NCI-H2081 treated with DMSO at 0.1 percent for 48 hours (cell line): ENCODE data around the gene ABCC5.
"Not testable (repeated sequence)": the region's sequence is repeated elsewhere in the genome, so short reads cannot be mapped to it uniquely, and the experiment has no call there.

Source experiments
- DNase-seq: peaks from one replicate; lab custom pipeline; 2025; lab: John Stamatoyannopoulos, UW

ABCC5 gene

GRCh38 chr3:184017672-184018423 lies at the start of gene ABCC5:
TSS of gene ABCC5 (minus strand) at chr3:184017884. CDS start at chr3:184014392, 3,492 bp downstream.
- DNase-seq = peak; percentile 95

DNA sequence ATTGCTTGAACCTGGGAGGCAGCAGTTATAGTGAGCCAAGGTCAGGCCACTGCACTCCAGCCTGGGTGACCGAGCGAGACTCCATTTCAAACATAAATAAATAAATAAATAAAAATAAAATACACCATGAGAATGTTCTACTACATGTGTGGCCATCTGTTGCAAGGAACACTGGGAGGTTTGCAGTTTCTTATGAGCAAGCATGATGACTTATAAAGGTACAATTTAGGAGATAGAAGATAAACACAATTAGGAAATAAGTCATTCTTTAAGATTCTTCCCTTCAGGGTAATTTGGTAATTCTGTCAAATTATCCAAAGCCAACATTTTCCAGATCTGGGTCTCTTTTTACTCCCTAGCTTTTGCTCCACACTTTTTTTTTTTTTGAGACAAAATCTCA lies 48.5 kb upstream of the ABCC5 start:
- no peak for DNase-seq

- no peak for DNase-seq
These were observed 45.0 kb upstream of the ABCC5 start for GRCh38 chr3:184062637-184063036.

DNA sequence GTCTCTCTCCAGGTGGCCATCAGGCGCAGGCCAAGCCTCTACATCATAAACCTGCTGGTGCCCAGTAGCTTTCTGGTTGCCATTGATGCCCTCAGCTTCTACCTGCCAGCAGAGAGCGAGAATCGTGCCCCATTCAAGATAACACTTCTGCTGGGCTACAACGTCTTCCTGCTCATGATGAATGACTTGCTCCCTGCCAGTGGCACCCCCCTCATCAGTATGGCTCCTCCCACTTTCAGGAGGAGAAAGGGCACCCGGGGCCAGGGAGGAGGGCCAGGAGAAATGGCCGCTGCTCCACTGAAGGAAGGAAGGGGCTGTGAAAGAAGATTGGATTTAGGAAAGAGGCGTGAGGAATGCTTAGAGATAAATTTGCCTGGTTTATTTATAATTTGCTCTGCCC lies 41.7 kb upstream of the ABCC5 start:
- no peak for DNase-seq

GRCh38 chr3:184058029-184058428 lies 40.3 kb upstream of the ABCC5 start:
- DNase-seq = no peak

DNA sequence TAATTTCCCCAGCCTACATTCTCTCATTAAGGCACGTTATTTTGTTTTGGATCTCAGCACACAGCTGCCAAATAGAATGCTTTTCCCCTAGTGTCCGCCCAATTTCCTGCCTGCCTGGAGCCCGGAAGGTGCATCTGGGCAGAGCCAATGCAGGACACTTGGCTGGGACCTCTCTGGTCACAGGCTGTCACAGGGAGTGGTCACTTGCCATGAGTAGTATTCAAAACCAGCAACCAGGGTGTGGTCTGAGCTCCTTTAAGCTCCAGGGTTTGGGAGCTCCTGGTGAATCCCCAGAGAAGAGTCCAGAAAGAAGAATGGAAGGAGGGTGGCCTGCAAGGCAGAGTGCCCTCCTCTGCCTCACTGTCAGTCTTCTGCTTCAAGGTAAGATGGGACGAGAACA lies 35.1 kb upstream of the ABCC5 start, which contains the start of gene HTR3C:
Gene HTR3C (plus strand): TSS at position 281 of the 400 bp plus-strand sequence. CDS start 34 bp downstream, at position 315.
- no peak for DNase-seq

- peak; percentile 86 for DNase-seq
These were observed 32.6 kb upstream of the ABCC5 start for GRCh38 chr3:184050217-184050847.

DNA sequence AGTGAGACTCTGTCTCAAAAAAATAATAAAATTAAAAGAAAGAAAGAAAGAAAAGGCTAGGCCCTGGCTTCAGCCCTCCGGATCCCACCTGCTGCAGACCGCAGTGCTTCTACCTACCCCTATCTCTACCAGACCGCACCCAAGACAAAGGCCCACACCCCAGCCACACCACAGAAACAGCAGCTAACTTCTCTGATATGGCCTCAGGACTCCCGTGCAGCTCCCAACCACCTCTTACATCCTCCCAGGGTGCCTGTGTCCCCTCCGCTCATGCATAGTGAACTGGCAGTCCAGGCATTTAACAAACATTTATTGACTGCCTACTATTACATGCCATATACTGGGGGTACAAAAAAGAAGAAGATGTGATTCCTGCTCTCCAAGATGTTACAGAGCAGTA lies 28.3 kb upstream of the ABCC5 start:
- DNase-seq = no peak

- DNase-seq = peak; percentile 99
These were observed 24.9 kb upstream of the ABCC5 start for GRCh38 chr3:184042617-184043016.

DNA sequence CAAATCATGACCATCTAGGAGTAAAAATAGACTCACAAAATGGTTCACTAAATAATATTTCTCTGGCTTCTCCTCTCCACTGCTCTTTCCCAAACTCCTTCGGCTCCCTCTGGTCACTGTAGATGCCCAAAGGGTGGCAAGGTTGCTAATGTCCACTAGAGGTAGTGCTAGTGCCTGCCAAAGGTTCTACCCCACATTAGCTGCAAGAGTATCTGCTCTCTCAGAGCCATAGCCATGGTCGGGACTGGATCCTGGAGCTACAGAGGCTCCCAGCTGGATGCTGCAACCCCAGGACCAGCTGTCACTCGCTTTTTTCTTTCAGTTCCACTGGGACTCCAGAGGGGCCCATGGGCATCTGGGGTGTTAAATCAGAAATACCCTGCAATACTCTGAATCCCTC lies 22.3 kb upstream of the ABCC5 start:
- DNase-seq = no peak

DNA sequence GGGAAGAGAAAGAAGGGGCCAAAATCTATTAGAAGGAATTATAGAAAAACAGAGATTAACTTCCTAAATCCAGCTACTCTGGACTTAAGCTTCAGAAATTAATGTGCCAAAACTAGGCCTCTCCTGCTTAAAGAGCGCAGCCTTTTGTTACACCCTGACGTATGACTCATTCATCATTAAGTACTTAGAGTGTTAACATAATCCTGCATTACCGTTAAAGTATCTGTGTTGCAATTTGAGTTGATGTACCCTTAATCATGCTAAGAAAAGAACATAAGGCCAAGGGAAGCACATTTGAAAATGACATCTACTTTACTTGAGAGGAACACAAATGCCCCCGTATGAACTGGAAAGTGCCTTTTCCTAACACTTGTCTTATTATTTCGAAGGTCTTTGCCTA lies 21.7 kb upstream of the ABCC5 start:
- no peak for DNase-seq

DNA sequence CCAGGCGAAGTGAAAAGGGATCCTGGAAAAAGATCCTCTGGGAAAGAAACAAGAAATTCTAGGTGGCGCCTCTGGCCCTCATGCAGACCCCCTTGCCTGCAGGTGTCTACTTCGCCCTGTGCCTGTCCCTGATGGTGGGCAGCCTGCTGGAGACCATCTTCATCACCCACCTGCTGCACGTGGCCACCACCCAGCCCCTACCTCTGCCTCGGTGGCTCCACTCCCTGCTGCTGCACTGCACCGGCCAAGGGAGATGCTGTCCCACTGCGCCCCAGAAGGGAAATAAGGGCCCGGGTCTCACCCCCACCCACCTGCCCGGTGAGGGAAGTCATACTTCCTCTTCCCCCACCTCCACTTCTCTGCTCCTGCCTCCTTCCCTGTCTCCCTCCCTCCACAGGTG lies 20.6 kb upstream of the ABCC5 start:
- not testable (repeated sequence) for DNase-seq

DNA sequence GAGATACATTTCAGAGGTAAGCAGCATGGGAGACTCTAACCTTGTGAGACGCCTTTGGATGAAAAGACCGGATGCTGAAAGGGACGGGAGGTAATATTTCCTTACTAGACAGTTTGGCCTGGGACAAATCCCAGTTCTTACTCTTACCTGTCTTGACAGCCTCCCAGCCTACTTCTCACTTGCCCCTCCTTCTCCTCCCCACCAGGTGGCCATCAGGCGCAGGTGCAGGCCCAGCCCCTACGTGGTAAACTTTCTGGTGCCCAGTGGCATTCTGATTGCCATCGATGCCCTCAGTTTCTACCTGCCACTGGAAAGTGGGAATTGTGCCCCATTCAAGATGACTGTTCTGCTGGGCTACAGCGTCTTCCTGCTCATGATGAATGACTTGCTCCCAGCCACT lies 20.1 kb upstream of the ABCC5 start:
- DNase-seq = no peak

DNA sequence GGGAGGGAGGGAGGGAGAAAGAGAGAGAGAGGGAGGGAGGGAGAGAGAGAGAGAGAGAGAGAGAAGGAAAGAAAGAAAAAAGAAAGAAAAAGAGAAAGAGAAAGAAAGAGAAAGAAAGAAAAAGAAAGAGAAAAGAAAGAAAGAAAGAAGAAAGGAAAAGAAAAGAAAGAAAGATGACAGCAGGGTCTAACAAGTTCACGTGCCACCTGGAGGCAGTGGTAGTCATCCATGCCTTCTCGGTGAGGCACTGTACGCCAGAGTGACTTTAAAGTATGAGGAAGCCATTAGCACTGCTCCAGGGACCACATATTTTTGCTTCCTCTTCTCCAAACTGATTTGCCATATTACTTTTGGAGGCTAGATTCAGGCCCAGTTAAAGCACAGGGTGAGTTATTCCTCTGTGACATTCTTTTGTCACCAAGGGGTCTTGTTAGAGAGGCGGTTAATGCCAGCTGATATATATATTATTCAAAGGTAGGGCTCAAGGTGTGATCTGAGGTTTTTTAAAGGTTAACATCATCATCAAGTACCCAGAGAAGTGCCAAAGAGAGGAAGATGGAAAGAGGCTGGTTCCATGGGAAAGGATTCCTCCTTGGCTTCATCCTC lies 13.6 kb upstream of the ABCC5 start, which contains the start of gene HTR3D:
Gene HTR3D (plus strand): TSS at position 556 of the 606 bp plus-strand sequence. CDS start 0 bp downstream, at position 556.
- DNase-seq = no peak

DNA sequence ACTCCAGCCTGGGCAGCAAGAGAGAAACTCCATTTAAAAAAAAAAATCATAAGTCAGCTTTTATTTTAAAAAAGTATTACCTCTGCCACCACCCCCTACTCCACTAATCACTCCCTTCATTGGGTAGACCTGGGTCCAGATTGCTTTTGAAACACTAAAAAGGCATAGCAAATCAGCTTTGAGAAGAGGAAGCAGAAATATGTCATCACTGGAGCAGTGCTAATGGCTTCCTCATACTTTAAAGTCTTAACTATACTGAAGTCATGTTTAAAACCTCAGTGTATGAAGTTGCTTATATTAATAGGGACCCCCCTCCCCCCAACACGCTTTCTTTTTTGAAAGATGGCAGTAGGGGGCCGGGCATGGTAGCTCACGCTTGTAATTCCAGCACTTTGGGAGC lies 12.9 kb upstream of the ABCC5 start:
- no peak for DNase-seq

DNA sequence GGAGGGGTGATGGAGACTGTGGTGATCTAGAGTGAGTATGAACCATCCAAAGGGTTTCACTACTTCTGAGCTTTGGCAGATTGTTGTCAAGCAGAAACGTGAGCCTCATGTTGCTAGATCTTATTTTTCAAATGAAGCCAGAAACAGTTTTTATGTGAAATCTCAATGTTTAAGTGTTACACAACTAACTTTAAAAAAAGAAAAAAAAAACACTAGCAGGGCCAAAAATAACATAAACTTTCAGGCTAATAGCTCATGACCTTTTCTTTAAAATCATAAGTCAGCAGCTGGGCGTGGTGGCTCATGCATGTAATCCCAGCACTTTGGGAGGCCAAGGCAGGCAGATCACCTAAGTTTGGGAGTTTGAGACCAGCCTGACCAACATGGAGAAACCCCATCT lies 11.8 kb upstream of the ABCC5 start:
- DNase-seq = no peak

GRCh38 chr3:184028275-184028890 lies 10.7 kb upstream of the ABCC5 start:
- not testable (repeated sequence) for DNase-seq

DNA sequence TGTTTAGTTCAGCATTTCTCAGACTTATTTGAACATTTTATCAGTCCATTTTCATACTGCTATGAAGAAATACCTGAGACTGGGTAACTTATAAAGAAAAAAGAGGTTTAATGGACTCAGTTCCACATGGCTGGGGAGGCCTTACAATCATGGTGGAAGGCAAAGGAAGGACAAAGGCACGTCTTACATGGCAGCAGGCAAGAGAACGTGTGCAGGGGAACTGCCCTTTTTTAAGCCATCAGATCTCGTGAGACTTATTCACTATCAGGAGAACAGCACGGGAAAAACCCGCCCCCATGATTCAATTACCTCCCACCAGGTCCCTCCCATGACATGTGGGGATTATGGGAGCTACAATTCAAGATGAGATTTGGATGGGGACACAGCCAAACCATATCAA lies 7.6 kb upstream of the ABCC5 start:
- not testable (repeated sequence) for DNase-seq

- no peak for DNase-seq
These were observed 4.6 kb upstream of the ABCC5 start for GRCh38 chr3:184022323-184022722.

- DNase-seq = no peak
These were observed 815 bp upstream of the ABCC5 start for GRCh38 chr3:184018424-184018973.

DNA sequence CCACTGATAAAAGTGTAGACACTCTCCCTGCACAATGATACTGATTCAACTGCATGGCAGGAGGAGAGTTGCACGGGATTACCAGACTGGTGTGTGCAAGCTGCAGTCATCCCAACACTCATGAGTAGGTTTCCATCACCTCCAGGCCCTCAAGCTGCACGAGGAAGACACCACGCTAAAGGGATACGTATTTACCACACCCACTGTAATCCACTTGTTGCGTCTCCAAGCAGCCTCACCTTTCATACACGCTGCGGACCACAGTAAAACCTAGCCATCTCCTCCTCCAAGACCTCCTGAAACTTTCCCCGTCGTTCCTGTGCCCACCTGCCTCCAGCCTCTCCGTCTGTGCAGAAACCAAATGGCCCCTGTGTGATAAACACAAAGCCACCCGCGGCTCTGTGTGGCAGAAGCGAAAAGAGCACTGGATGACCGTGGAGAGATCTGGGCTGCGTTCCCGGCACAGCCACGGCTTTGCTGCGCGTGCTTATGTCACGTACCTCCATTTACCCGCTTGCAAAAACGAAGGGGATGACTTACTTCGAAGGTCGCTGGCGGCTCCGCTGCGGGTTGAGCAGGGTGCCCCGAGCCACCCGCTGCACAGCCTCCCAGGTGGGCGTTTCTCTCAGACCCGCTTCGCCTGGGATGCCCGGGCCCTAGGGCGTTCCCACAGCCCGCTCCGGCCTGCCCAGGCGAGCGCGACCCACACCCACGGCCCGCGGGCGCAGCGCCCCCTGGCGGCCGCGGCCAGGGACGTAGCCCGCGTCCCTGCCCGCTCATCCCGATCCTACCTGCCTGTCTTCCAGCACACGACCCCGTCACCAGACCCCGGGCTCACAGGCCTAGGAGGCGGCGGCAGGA lies 643 bp downstream of the ABCC5 start:
- no peak for DNase-seq
